ENCODE data around the gene GPSM1.
"Not testable (repeated sequence)": the region's sequence is repeated elsewhere in the genome, so short reads cannot be mapped to it uniquely, and the experiment has no call there.

GPSM1 gene

DNA sequence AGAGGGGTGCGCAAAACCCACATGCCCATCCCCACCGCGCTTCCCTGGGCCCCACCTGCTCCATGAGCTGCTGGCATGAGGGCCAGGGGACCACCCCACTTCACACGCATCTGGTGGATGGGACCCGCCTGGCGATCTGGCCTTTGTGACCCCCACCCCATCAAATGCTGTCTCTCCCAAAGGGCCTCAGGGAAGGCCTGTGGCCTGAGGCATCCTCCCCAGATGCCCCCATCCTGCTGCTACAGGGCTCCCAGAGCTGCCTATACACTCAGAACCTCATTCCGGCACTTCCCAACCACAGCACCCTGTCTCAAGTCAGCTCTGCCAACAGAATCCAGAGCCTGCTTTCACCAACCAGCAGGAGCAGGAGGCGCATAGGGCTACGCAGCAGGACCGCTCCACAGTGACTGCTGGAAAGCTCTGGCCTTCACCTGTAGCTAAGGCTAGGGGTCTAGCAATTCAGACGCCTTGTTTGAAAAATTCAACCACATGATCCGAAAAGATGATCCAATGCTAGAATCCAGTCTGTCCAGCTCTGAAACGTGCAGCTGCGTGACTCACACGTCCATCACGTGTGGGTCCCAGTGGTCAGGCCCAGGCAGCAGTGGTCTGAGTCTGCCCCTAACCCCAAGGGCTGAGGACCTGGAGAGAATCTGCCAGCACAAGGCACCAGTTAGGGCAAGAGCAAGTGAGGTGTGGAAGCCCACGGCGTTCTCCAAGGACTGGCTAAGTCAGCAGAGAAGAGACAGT, 74.0 kb downstream of the GPSM1 start:
- no peak for DNase-seq

DNA sequence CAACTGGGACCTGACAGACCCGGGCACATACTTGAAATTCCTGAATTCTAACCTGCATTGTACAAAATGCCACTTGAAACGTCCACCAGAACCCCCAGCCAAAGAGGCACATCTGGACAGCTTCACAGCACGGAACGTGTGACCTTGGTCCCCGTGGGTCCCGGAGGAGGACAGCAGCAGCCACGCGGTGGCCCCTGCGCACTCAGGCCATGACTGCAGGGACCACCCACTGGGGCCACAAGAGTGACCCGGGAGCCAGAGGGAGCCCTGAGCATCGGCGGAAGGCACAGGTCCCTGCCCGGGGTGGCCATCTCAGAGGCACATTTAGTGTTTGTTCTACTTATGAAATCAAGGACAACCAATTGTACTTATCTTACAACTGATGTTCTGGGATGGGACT, 74.7 kb downstream of the GPSM1 start:
- no peak for DNase-seq

DNA sequence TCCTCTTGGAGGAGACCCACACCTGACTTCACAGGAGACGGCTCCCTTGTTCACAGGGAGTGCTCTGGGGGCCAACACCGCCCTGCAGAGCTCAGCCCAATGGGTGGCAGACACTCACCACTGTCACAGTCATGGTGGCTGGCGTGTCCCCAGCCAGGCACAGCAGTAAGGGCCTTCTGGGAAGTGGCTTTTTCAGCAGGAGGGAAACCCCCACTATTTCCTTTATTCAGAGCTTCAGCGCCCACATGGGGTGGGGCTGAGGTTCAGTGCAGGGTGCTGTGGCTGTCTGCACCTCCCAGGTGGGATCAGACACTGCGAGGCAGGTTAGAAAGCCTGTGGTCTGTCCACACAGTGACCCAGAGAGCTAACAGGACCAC, 76.2 kb downstream of the GPSM1 start:
- no peak for DNase-seq

- no peak for DNase-seq
Observed at GRCh38 chr9:136403915-136404800, 76.8 kb downstream of the GPSM1 start.

DNA sequence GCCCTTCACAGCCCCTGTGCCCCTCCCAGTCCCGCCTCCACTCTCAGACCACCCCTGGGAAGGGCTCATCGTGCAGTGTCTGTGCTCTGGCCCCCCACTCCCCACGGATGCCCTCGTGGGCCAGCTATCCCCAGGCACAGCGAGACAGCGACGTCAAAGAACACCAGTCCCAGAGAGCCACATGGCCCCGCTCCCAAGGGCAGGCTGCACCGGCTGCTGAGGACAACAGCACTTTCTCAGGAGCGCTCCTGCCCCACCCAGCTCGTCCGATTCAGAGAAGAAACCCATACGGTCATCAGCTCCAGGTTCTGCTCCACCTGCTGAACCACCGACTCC, 77.4 kb downstream of the GPSM1 start:
- DNase-seq = no peak

- DNase-seq = no peak
Observed at GRCh38 chr9:136405481-136405880, 78.1 kb downstream of the GPSM1 start.

DNA sequence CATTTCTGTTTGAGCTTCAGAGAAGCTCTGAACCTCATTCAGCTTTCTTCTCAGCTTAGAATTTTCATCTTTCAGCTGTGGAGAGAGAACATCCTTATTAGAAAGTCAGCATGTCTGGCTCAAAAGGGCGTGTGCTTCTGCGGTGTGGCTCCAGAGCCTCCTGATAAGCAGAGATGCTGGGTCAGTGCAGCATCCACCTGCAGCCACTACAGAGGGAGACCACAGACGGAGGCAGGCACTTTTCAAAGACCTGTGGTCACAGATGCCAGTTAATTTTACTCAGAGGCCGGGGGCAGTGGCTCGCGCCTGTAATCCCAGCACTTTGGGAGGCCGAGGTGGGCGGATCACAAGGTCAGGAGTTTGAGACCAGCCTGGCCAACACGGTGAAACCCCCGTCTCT, 78.6 kb downstream of the GPSM1 start:
- not testable (repeated sequence) for DNase-seq

DNA sequence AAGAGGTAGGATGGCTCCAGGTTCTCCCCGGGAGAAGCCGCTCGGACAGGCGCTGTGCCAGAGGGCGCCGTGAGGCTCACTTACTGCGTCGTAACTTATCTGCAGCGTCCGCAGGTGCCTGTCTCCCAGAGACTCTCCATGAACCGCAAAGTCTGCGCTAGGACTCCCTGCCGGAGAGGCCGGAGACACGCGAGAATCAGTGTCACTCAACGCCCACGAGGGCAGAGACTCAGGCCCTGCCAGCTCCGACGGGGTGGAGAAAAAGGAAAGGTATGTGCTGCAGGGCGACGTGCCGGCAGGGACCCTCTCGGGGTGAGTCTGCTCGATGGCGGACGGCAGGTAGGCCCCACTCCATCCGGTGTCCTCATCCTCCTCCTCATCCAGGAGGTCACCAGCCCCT, 79.7 kb downstream of the GPSM1 start:
- DNase-seq = not testable (repeated sequence)

DNA sequence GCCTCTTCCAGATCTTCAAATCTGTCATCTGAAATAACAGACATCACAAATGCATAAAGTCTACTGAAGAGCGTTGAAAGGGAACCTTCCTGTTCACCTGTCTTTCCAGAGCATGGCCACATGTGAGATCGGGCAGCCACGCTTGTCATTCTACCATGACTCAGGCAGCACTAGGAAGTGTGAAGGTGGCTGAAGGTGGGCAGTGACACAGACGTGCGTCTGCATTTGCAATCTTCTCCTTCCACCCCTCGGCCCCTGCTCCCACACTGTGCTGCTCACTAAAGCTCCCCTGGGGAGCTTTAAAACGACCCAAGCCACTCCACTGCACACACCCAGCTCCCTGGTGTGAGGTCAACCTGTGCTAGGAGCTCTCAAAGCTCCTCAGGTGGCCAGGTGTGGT, 80.6 kb downstream of the GPSM1 start:
- DNase-seq = peak; percentile 12

Data from NCI-H69 (cell line).